SU-DHL-6 (cell line): ENCODE measurements around the gene MROH7.

Source experiments
- H2AFZ ChIP-seq: fragments of 200-600 bp; sonication (generic); 2 replicates; pipeline ENCODE4 v1.6.1; 2014; ENCODE audit warnings: low read depth, mild to moderate bottlenecking, moderate library complexity, mixed read lengths, antibody characterized with exemption, low read length; ENCODE audit not compliant: severe bottlenecking
- H3F3A ChIP-seq: fragments of 200-600 bp; shearing (Covaris generic); 2 replicates; pipeline ENCODE4 v1.6.0; 2016; ENCODE audit warnings: antibody characterized with exemption, mild to moderate bottlenecking; ENCODE audit not compliant: insufficient read depth
- H3K27ac ChIP-seq: fragments of 200-600 bp; sonication (generic); 2 replicates; pipeline ENCODE4 v1.5.1; 2016; ENCODE audit warnings: low read depth, mild to moderate bottlenecking, low read length, moderate library complexity, mixed read lengths
- H3K27me3 ChIP-seq: fragments of 200-600 bp; sonication (generic), shearing (Covaris generic); 2 replicates; pipeline ENCODE4 v1.6.0; 2014; ENCODE audit warnings: mild to moderate bottlenecking, low read length
- H3K36me3 ChIP-seq: fragments of 200-600 bp; sonication (generic); 2 replicates; pipeline ENCODE4 v1.6.1; 2014; ENCODE audit warnings: mild to moderate bottlenecking, low read length, mixed read lengths
- H3K4me2 ChIP-seq: fragments of 300-600, 200-600 bp; shearing (Covaris generic), sonication (generic); 2 replicates; pipeline ENCODE4 v1.6.0; 2014; ENCODE audit warnings: low read length, low read depth, mild to moderate bottlenecking; ENCODE audit not compliant: poor library complexity, severe bottlenecking
- H3K4me3 ChIP-seq: fragments of 200-600 bp; sonication (generic); 2 replicates; pipeline ENCODE4 v1.5.1; 2014; ENCODE audit warnings: antibody characterized with exemption, low read length, mild to moderate bottlenecking, mixed read lengths; ENCODE audit not compliant: insufficient read depth, poor library complexity, severe bottlenecking
- H3K79me2 ChIP-seq: fragments of 200-600 bp; sonication (generic); 2 replicates; pipeline ENCODE4 v1.6.1; 2014; ENCODE audit warnings: mild to moderate bottlenecking, low read length, moderate library complexity; ENCODE audit not compliant: insufficient read depth
- H3K9ac ChIP-seq: fragments of 200-600 bp; sonication (generic); 2 replicates; pipeline ENCODE4 v1.7.0; 2014; ENCODE audit warnings: mild to moderate bottlenecking, low read length
- H3K9me2 ChIP-seq: fragments of 200-600 bp; sonication (generic); replicated peaks from 2 replicates; pipeline ENCODE4 v1.6.1; 2014; ENCODE audit warnings: low read length; ENCODE audit not compliant: insufficient read depth
- H3K9me3 ChIP-seq: fragments of 200-600 bp; sonication (generic); 2 replicates; pipeline ENCODE4 v1.6.1; 2014; ENCODE audit warnings: low read length, mixed read lengths; ENCODE audit not compliant: insufficient read depth
- H4K20me1 ChIP-seq: fragments of 200-600 bp; sonication (generic); 2 replicates; pipeline ENCODE4 v1.6.1; 2014; ENCODE audit warnings: low read depth, mild to moderate bottlenecking, antibody characterized with exemption, low read length, moderate library complexity, mixed read lengths
- EZH2phosphoT487 ChIP-seq: fragments of 200-600 bp; sonication (generic), shearing (Covaris generic); conservative IDR thresholded peaks from 2 replicates; pipeline ENCODE4 v1.6.1; 2018; ENCODE audit warnings: mild to moderate bottlenecking, antibody characterized with exemption, low read length, moderate library complexity, mixed read lengths
- TF ChIP-seq, protein P1 (sequence below): fragments of 200-600 bp; sonication (generic); IDR thresholded peaks from one replicate; pipeline ENCODE4 v1.5.1; 2017; ENCODE audit warnings: antibody characterized with exemption, mild to moderate bottlenecking, low read length, moderate library complexity; ENCODE audit not compliant: insufficient read depth, poor library complexity, severe bottlenecking

The MROH7 gene

DNA sequence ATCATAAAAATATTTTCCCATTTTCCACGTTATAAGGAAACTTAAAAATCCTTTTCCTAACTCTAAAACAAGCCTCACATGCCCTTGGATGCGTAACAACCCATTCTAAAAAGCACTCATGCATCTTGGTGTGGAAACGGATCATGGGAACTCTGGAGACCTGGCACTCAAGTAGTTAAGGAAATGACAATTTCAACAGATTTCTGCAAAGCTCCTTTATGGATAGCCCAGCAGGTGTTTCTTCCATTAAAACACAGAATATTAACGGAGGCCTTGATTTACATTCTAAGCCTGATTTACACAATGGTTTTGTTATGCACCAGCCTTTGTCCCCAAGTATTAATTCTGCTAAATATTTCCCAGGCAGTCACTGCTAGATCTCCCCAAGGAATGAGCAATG is 109.8 kb downstream of the MROH7 start:
- H3K27ac ChIP-seq, result no peak overlapping the region
- H4K20me1 ChIP-seq, result no peaks in the 10 kb centered on the region; the same call in 1 of the 2 replicates
- no peaks in the 10 kb centered on the region for H3K9me2 ChIP-seq
- H3K9ac ChIP-seq, result no peak overlapping the region
- H2AFZ ChIP-seq, result no peak overlapping the region
- H3K36me3 ChIP-seq, result no peaks in the 10 kb centered on the region
- H3K4me3 ChIP-seq, result no peak overlapping the region
- no peak overlapping the region for H3K4me2 ChIP-seq
- no peaks in the 10 kb centered on the region for H3K79me2 ChIP-seq
- H3K9me3 ChIP-seq, result no peaks in the 10 kb centered on the region
- no peak for TF ChIP-seq EZH2phosphoT487
- TF ChIP-seq, protein P1, sequence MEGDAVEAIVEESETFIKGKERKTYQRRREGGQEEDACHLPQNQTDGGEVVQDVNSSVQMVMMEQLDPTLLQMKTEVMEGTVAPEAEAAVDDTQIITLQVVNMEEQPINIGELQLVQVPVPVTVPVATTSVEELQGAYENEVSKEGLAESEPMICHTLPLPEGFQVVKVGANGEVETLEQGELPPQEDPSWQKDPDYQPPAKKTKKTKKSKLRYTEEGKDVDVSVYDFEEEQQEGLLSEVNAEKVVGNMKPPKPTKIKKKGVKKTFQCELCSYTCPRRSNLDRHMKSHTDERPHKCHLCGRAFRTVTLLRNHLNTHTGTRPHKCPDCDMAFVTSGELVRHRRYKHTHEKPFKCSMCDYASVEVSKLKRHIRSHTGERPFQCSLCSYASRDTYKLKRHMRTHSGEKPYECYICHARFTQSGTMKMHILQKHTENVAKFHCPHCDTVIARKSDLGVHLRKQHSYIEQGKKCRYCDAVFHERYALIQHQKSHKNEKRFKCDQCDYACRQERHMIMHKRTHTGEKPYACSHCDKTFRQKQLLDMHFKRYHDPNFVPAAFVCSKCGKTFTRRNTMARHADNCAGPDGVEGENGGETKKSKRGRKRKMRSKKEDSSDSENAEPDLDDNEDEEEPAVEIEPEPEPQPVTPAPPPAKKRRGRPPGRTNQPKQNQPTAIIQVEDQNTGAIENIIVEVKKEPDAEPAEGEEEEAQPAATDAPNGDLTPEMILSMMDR, result no peak
- no peaks in the 10 kb centered on the region for H3K27me3 ChIP-seq
- H3F3A ChIP-seq, result no peaks in the 10 kb centered on the region

DNA sequence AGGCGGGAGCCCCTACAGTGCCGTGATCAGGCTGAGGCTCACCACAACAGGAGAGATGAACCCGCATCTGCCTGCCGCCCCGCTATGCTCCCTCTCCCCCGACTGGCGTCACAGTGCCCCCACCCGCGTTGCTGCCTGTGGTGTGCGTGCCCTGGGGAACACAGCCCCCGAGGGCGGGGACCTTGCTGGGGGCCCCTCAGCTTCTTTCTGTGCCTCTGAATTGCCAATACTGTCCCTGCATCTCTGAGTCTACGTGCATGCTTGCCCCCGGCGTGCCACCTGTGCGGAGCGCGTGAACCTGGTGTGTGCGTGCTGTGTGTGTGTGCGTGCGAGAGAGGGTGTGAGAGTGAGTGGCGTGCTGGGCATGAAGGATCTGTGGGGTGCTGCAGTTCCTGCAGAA is 112.5 kb downstream of the MROH7 start:
- H3K9me3 ChIP-seq, result no peaks in the 10 kb centered on the region
- no peak overlapping the region for H3K9ac ChIP-seq

DNA sequence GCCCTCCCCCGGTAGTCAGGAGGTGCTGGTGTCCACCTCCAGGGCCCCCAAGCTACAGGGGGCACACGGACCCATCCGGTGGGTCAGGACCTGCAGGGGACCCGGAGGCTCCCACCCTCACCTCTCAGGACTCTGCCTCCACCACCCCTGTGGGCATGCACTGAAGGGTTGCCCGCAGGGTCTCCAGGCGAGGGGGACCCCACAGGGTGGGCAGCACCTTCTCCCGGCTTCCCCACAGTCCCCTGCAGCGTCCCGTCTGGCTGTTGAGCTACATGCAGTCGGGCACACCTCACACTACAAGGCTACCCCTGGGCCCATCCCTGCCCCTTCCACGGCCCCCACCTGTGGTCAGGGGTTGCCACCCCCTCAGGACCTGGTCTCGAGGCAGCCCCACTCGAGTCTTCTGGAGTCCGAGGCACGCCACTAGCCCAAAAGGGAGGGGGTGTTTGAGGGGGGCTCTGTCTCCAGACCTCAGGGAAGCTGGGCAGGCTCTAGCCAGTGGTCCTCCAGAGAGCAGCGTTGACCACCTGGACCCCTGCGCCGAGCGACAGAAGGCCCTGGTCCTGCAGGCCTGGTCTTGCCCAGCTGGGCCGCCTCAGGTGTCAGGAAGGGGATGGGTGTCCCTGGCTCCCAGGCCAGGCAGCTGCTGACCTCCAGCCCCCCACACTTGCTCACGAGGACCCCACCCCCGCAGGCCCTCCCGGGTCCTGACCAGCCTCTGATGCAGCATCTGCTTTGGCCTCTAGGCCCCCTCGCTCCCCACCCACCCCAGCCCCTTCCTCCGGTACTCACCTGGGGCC is 113.1 kb downstream of the MROH7 start:
- Histone ChIP-seq H3K27me3 (no peaks in the 10 kb centered on the region), H4K20me1 (no peaks in the 10 kb centered on the region; the same call in 1 of the 2 replicates), H3K9me3 (no peaks in the 10 kb centered on the region), H3K4me2 (no peak overlapping the region), H3K27ac (no peak overlapping the region), H3K9me2 (no peaks in the 10 kb centered on the region), H2AFZ (no peak overlapping the region), H3K9ac (no peak overlapping the region), H3K4me3 (no peak overlapping the region), H3K36me3 (no peaks in the 10 kb centered on the region), H3F3A (no peaks in the 10 kb centered on the region), H3K79me2 (no peaks in the 10 kb centered on the region)
- no peak for TF ChIP-seq EZH2phosphoT487
- TF ChIP-seq, protein P1, result no peak

More for the DNA sequence above, 112.5 kb downstream of the MROH7 start:
- no peaks in the 10 kb centered on the region for H3K27me3 ChIP-seq
- TF ChIP-seq, protein P1, result no peak
- TF ChIP-seq EZH2phosphoT487, result no peak
- H3K36me3 ChIP-seq, result no peaks in the 10 kb centered on the region
- no peaks in the 10 kb centered on the region for H3K9me2 ChIP-seq
- no peak overlapping the region for H3K27ac ChIP-seq
- no peak overlapping the region for H3K4me2 ChIP-seq
- no peak overlapping the region for H3K4me3 ChIP-seq
- no peaks in the 10 kb centered on the region; the same call in 1 of the 2 replicates for H4K20me1 ChIP-seq
- H3F3A ChIP-seq, result no peaks in the 10 kb centered on the region
- H2AFZ ChIP-seq, result no peak overlapping the region
- no peaks in the 10 kb centered on the region for H3K79me2 ChIP-seq
